ENCODE results near the gene DNAH5. TPM values are rescaled to one million over a fixed set of nuclear protein-coding genes. Genes with fewer than 3 reads are reported as not detected.

Gene DNAH5
- total RNA-seq, 3 donors from 2014 or later: 0.36 to 0.98 (median 0.70) TPM

DNA sequence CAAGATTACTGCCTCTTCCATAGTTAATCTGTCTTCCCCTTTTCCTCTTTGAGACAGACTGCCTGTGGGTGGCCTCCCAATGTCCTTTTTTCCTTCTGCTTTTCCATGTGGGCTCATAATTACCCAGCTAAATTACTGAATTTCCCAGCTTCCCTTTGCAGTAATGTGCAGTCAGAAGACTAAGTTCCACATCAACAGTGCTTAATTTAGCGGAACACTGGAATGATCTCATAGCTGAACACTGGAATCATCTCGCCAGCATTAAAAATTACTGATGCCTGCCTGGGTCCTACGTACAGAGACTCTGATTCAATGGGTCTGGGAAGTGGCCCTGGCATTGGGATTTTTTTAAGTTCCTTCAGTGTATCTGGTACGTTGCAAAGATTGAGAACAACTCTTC is 84.3 kb downstream of the DNAH5 start:
- intact Hi-C loops (cut with DNase I, micrococcal nuclease): no loop called here

DNA sequence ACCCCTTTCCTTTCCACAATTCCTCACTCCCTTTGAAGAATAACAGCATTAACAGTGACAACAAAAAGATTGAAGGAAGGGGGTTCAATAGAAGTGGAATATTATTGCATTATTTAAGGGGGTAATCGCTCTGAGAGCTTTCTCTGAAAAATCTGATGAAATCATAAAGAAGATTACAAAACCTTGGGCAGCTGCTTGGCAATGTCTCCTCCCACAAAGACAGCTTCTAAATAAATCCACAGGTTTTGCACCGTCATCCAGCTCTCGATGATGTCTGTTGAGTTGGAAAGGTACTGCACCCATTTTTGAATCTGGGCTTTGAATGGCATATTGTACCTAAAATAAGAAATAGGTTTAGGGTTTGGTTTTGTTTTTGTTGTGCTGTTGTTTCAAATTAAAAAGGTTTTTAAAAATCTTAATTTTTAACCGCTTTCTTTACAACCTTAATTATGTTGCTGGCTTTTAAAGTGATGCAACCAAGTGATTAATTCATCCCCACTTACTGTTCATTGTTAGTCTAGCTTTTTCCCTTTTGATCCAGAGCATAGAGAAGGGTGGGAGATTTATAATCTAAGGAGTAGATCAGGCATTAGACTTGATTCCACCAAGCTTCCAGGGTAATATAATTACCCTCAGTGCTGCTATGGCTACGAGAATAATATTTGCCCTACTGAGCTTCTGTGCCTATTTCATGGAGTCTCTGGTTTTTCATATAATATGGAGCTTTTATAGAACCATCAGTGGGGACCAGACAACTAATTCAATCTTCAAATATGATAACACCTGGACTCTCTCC is 85.0 kb downstream of the DNAH5 start:
- DNase-seq (no peak), ATAC-seq (no peak)
- no peaks in the 10 kb centered on the region for H3K4me1 ChIP-seq (ENCODE audit: low read depth)
- TF ChIP-seq, protein P1, sequence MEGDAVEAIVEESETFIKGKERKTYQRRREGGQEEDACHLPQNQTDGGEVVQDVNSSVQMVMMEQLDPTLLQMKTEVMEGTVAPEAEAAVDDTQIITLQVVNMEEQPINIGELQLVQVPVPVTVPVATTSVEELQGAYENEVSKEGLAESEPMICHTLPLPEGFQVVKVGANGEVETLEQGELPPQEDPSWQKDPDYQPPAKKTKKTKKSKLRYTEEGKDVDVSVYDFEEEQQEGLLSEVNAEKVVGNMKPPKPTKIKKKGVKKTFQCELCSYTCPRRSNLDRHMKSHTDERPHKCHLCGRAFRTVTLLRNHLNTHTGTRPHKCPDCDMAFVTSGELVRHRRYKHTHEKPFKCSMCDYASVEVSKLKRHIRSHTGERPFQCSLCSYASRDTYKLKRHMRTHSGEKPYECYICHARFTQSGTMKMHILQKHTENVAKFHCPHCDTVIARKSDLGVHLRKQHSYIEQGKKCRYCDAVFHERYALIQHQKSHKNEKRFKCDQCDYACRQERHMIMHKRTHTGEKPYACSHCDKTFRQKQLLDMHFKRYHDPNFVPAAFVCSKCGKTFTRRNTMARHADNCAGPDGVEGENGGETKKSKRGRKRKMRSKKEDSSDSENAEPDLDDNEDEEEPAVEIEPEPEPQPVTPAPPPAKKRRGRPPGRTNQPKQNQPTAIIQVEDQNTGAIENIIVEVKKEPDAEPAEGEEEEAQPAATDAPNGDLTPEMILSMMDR (IDR thresholded peaks at IDR 0.05): no peak
- intact Hi-C loops (cut with DNase I, micrococcal nuclease): no loop called here
- H3K36me3 ChIP-seq (ENCODE audit: low read depth): no peaks in the 10 kb centered on the region
- no peak overlapping the region for H3K4me3 ChIP-seq
- no peaks in the 10 kb centered on the region for H3K9me3 ChIP-seq

More for the DNA sequence above, 84.3 kb downstream of the DNAH5 start:
- no peaks in the 10 kb centered on the region for H3K36me3 ChIP-seq (ENCODE audit: low read depth)
- no peaks in the 10 kb centered on the region for H3K4me1 ChIP-seq (ENCODE audit: low read depth)
- no peak overlapping the region for H3K4me3 ChIP-seq
- H3K9me3 ChIP-seq: no peaks in the 10 kb centered on the region
- TF ChIP-seq, protein P1 (IDR thresholded peaks at IDR 0.05): no peak
- no peak for ATAC-seq
- DNase-seq: no peak

DNA sequence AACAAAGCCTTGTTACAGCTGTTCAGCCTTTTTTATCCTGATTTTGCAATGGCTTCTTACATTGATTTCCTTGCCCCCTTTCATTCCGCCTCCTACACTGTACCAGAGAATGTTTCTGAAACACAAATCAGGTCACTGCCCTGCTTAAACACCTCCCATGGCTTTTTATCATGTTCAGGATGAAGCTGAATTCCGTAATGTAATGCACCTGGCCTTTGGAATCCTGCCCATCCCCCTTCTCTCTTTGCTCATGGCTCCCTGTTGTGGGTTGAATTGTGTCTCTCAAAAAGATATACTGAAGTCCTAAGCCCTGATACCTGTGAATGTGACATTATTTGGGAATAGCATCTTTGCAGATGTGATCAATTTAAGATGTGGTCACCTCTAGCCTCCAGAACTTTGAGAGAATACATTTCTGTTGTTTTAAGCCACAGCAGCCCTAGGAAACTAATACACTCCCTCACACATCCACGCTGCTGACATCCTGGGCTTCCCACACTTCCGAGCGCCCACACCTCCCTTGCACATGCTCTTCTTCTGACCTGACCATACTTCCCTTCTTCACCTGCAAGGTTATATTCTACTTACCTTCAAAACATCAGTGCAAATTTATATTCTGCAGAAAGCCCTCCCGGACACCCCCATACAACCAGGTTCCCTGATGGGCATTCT is 101.2 kb downstream of the DNAH5 start:
- H3K4me3 ChIP-seq: no peak overlapping the region
- ATAC-seq (no peak), DNase-seq (no peak)
- intact Hi-C loops (cut with DNase I, micrococcal nuclease): no loop called here
- TF ChIP-seq, protein P1 (IDR thresholded peaks at IDR 0.05): no peak
- no peaks in the 10 kb centered on the region for H3K36me3 ChIP-seq (ENCODE audit: low read depth)
- no peaks in the 10 kb centered on the region for H3K4me1 ChIP-seq (ENCODE audit: low read depth)
- H3K9me3 ChIP-seq: no peaks in the 10 kb centered on the region

DNA sequence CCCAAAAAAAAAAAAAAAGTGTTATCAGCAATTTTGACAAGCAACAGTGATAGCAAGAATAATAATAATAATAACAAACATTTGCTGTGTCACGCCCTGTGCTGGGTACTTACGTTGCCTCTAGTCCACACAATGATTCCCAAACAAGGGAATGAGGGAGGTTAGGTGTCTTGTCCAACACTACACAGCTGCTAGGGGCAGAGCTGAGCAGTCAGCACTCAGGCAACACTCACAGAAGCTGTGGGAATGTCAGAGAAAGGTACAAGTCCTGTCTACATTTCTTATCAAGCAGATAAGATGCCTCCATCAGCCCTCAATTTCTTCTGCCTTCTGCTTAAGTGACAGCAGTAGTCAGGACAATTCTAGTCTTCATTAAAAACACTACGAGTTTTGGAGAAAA is 111.0 kb downstream of the DNAH5 start:
- TF ChIP-seq, protein P1 (IDR thresholded peaks at IDR 0.05): no peak
- intact Hi-C loops (cut with DNase I, micrococcal nuclease): no loop called here
- H3K4me3 ChIP-seq: no peak overlapping the region
- no peaks in the 10 kb centered on the region for H3K9me3 ChIP-seq
- H3K36me3 ChIP-seq (ENCODE audit: low read depth): no peaks in the 10 kb centered on the region
- DNase-seq (no peak), ATAC-seq (no peak)
- no peaks in the 10 kb centered on the region for H3K4me1 ChIP-seq (ENCODE audit: low read depth)

DNA sequence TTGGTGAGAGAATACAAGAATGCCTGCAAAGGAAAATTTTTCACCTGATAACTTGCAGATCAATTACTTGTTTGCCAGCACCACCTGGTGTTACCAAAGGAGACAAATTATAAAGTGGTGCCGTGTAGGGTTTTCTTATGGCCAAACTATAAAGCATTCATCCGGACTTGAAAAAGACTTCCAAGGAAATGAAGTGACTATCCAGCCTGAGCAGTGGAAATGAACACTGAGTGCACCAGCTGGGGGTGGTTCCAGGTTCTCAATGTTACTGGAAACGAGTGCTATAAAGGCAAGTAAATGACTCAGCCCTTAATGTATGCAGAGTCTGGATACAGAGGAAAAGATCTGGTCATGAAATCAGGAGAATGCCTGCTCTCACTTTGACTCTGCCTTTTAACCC is 113.1 kb downstream of the DNAH5 start:
- H3K4me3 ChIP-seq: no peak overlapping the region
- DNase-seq (no peak), ATAC-seq (no peak)
- intact Hi-C loops (cut with DNase I, micrococcal nuclease): no loop called here
- no peaks in the 10 kb centered on the region for H3K4me1 ChIP-seq (ENCODE audit: low read depth)
- H3K9me3 ChIP-seq: no peaks in the 10 kb centered on the region
- TF ChIP-seq, protein P1 (IDR thresholded peaks at IDR 0.05): no peak
- H3K36me3 ChIP-seq (ENCODE audit: low read depth): no peaks in the 10 kb centered on the region

Measured in mucosa of descending colon (tissue), 3 donors.